NCI-H1105 (cell line): ENCODE data around the gene ABHD16A.

Experiments used
- DNase-seq: peaks from one replicate; lab custom pipeline; 2025; lab: John Stamatoyannopoulos, UW

ABHD16A gene

DNA sequence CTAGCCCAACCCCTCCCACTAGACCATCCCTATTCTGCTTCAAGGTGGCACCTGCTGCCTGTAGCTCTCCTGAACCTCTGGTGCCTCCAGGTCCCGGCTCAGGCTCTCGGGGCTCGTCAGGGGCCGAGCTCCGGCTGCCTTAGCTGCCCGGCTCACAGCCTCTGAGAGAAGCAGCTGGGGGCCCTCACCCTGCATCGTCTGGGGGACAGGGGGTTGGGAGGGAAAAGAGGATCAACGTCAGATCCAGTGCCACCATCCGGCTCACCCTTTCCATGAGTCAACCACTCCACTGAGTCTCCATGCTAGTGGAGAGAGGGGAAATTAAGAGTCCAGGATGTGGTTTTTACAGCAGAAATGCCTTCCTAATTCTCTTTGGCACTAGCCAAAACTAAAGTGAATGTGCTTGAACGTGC lies 63.7 kb downstream of the ABHD16A start:
- no peak for DNase-seq

DNA sequence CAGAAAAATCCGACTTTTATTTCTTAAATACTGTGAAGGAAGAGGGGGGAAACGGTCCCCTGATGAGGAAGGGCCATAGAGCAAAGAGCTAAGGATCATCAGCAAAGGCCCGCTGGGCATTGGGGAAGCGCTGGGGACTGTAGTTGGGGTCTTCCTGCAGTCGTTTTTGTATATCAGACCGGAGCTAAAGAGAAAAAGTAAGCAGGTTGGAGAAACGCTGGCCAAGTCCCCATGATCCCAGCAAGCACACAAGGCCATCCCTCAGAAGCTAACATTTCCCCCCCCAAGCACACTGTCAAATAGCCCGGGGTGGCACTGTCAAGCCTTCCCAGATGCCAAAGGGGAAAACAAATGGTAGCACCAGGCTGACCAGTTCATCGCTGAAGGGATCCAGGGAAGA lies 64.1 kb downstream of the ABHD16A start:
- DNase-seq, result no peak
